ENCODE results near the gene ASIC2. TPM values are rescaled to one million over a fixed set of nuclear protein-coding genes. Genes with fewer than 3 reads are reported as not detected.

ASIC2 gene
- total RNA-seq, 2 donors from 2014 or later = 0.48 to 1.3 TPM

GRCh38 chr17:33243732-33244131 lies 49.4 kb downstream of the ASIC2 start:
- Histone ChIP-seq H3K9me3 (no peaks in the 10 kb centered on the region), H3K27me3 (no peaks in the 10 kb centered on the region), H3K27ac (no peak overlapping the region), H3K36me3 (no peaks in the 10 kb centered on the region), H3K9ac (ENCODE audit: low read depth in 2 of 2, low read length in 2 of 2) (no peak overlapping the region), H3K4me1 (no peaks in the 10 kb centered on the region), H3K4me3 (no peak overlapping the region)
- no peak for TF ChIP-seq CTCF (IDR thresholded peaks at IDR 0.05)
- no peak for DNase-seq
- intact Hi-C loops (cut with DNase I) = no loop called here

GRCh38 chr17:33242375-33243124 lies 50.5 kb downstream of the ASIC2 start:
- Histone ChIP-seq H3K27ac (no peak overlapping the region), H3K9me3 (no peaks in the 10 kb centered on the region), H3K4me1 (no peaks in the 10 kb centered on the region), H3K9ac (ENCODE audit: low read depth in 2 of 2, low read length in 2 of 2) (no peak overlapping the region), H3K36me3 (no peaks in the 10 kb centered on the region), H3K4me3 (no peak overlapping the region), H3K27me3 (no peaks in the 10 kb centered on the region)
- intact Hi-C loops (cut with DNase I) = no loop called here
- no peak for TF ChIP-seq CTCF (IDR thresholded peaks at IDR 0.05)
- no peak for DNase-seq

GRCh38 chr17:33241390-33241789 lies 51.7 kb downstream of the ASIC2 start:
- Histone ChIP-seq H3K4me3 (no peak overlapping the region), H3K4me1 (no peaks in the 10 kb centered on the region), H3K9ac (ENCODE audit: low read depth in 2 of 2, low read length in 2 of 2) (no peak overlapping the region), H3K9me3 (no peaks in the 10 kb centered on the region), H3K27me3 (no peaks in the 10 kb centered on the region), H3K36me3 (no peaks in the 10 kb centered on the region), H3K27ac (no peak overlapping the region)
- intact Hi-C loops (cut with DNase I) = no loop called here
- DNase-seq = no peak
- no peak for TF ChIP-seq CTCF (IDR thresholded peaks at IDR 0.05)

GRCh38 chr17:33240362-33240761 lies 52.7 kb downstream of the ASIC2 start:
- no peak for TF ChIP-seq CTCF (IDR thresholded peaks at IDR 0.05)
- no peaks in the 10 kb centered on the region for H3K9me3 ChIP-seq
- no peaks in the 10 kb centered on the region for H3K36me3 ChIP-seq
- H3K4me3 ChIP-seq = no peak overlapping the region
- H3K4me1 ChIP-seq = no peaks in the 10 kb centered on the region
- intact Hi-C loops (cut with DNase I) = no loop called here
- H3K9ac ChIP-seq (ENCODE audit: low read depth in 2 of 2, low read length in 2 of 2) = no peak overlapping the region
- H3K27ac ChIP-seq = no peak overlapping the region
- no peaks in the 10 kb centered on the region for H3K27me3 ChIP-seq
- DNase-seq = no peak

- intact Hi-C loops (cut with DNase I) = no loop called here
- no peak for TF ChIP-seq CTCF (IDR thresholded peaks at IDR 0.05)
Measured at GRCh38 chr17:33239702-33240101, 53.4 kb downstream of the ASIC2 start.

More at GRCh38 chr17:33239702-33240101, 53.4 kb downstream of the ASIC2 start:
- DNase-seq = no peak
- no peaks in the 10 kb centered on the region for H3K9me3 ChIP-seq
- H3K4me3 ChIP-seq = no peak overlapping the region
- H3K9ac ChIP-seq (ENCODE audit: low read depth in 2 of 2, low read length in 2 of 2) = no peak overlapping the region
- no peaks in the 10 kb centered on the region for H3K4me1 ChIP-seq
- no peaks in the 10 kb centered on the region for H3K36me3 ChIP-seq
- no peak overlapping the region for H3K27ac ChIP-seq
- H3K27me3 ChIP-seq = no peaks in the 10 kb centered on the region
